K562 (cell line): ENCODE data around the gene ACKR2. TPM values are rescaled to one million over a fixed set of nuclear protein-coding genes. Genes with fewer than 3 reads are reported as not detected.
A peak's percentile ranks its signal among the peaks of the same experiment; 100 is the strongest.

Experiments
- ATAC-seq: fragments of 200-7000 bp; cut with Tn5 transposase; 3 replicates; pipeline ENCODE4 v1.9.1; 2020; ENCODE audit warnings: moderate library complexity
- BruUV-seq: library from RNA; stranded (reverse); fragments of 400-500 nt; replicated peaks from 2 replicates; lab custom pipeline; 2021; lab: Mats Ljungman, UMichigan
- CTCF ChIA-PET: fragments of 300-600 bp; formaldehyde crosslinking; extraction: SDS; loops from one replicate; lab custom pipeline; 2021; ENCODE audit warnings: low intra/inter-chr PET ratio; lab: Yijun Ruan, JAX
- POLR2A ChIA-PET: fragments of 300-600, 350-650 bp; sonication (Branson Sonifier 250); formaldehyde crosslinking; extraction: SDS; loops from one replicate; lab custom pipeline; 2021; ENCODE audit warnings: antibody characterized with exemption, inconsistent platforms; lab: Yijun Ruan, JAX
- DNase-seq, 4 experiments: peaks; one replicate each; pipeline versions ENCODE4 v3.0.0 to v3.0.0-alpha.2; 2011 to 2018; ENCODE audit warnings: low spot score in 3 of 4, mixed read lengths in 3 of 4; ENCODE audit errors: extremely low read depth in 1 of 4
- FAIRE-seq: peaks from 2 replicates; lab custom pipeline; 2011; peaks lifted over from hg19 to GRCh38; lab: Jason Lieb, UNC
- H2AFZ ChIP-seq: 2 replicates; pipeline ENCODE4 v1.6.0; 2011; ENCODE audit warnings: low read depth, low read length, control low read depth, inconsistent platforms
- H3K27ac ChIP-seq: fragments of 200-600 bp; 3 replicates; pipeline ENCODE4 v1.8.0; 2011; ENCODE audit warnings: low read depth, mild to moderate bottlenecking, control low read depth, inconsistent platforms, low read length, moderate library complexity, mixed read lengths; ENCODE audit errors: extremely low read depth
- H3K27me3 ChIP-seq, 2 experiments: fragments of 300-600 bp in 1 of 2; 2 replicates in 1 of 2; 3 replicates in 1 of 2; pipeline versions ENCODE4 v1.6.0 to v1.8.0; 2011; ENCODE audit warnings: inconsistent platforms in 2 of 2, low read length in 2 of 2, mild to moderate bottlenecking in 1 of 2, mixed read lengths in 1 of 2, moderate library complexity in 1 of 2; ENCODE audit not compliant: control insufficient read depth in 2 of 2, insufficient read depth in 2 of 2
- H3K36me3 ChIP-seq: fragments of 300-600 bp; 3 replicates; pipeline ENCODE4 v1.8.0; 2011; ENCODE audit warnings: mild to moderate bottlenecking, low read length, inconsistent platforms; ENCODE audit not compliant: control insufficient read depth, insufficient read depth
- H3K4me1 ChIP-seq, 2 experiments: fragments of 200-600 bp in 1 of 2; replicated peaks in 1 of 2; 2 replicates in 1 of 2; 3 replicates in 1 of 2; pipeline versions ENCODE4 v1.5.1 to v1.8.0; 2011; ENCODE audit warnings: inconsistent platforms in 2 of 2, low read length in 2 of 2, mild to moderate bottlenecking in 1 of 2, mixed read lengths in 1 of 2, moderate library complexity in 1 of 2; ENCODE audit not compliant: control insufficient read depth in 2 of 2, insufficient read depth in 2 of 2
- H3K4me2 ChIP-seq: 2 replicates; pipeline ENCODE4 v1.6.1; 2011; ENCODE audit warnings: low read length, control low read depth, inconsistent platforms, mixed read lengths; ENCODE audit not compliant: insufficient read depth
- H3K4me3 ChIP-seq: fragments of 200-600 bp; sonication (generic), shearing (Covaris generic); 2 replicates; pipeline ENCODE4 v1.5.1; 2016; ENCODE audit warnings: control low read depth, inconsistent platforms
- H3K79me2 ChIP-seq: fragments of 200-600 bp; 3 replicates; pipeline ENCODE4 v1.8.0; 2011; ENCODE audit warnings: low read length, inconsistent platforms; ENCODE audit not compliant: control insufficient read depth, insufficient read depth
- H3K9ac ChIP-seq, 2 experiments: 2 replicates each; pipeline versions ENCODE4 v1.6.0 to v1.6.1; 2011; ENCODE audit warnings: low read depth in 2 of 2, low read length in 2 of 2, control low read depth in 1 of 2, inconsistent platforms in 1 of 2, mild to moderate bottlenecking in 1 of 2, mixed read lengths in 1 of 2; ENCODE audit not compliant: insufficient read depth in 1 of 2
- H3K9me1 ChIP-seq: one replicate; pipeline ENCODE4 v1.6.0; 2011; ENCODE audit warnings: inconsistent platforms, mild to moderate bottlenecking, low read length, moderate library complexity; ENCODE audit not compliant: control insufficient read depth, insufficient read depth
- H3K9me3 ChIP-seq: replicated peaks from 2 replicates; pipeline ENCODE4 v1.5.1; 2011; ENCODE audit warnings: low read depth, low read length, inconsistent platforms; ENCODE audit not compliant: control insufficient read depth, insufficient read depth
- H4K20me1 ChIP-seq: replicated peaks from 2 replicates; pipeline ENCODE4 v1.6.1; 2011; ENCODE audit warnings: low read length, inconsistent platforms, mixed read lengths; ENCODE audit not compliant: control insufficient read depth, insufficient read depth
- ASH1L ChIP-seq: fragments of 450-650 bp; IDR thresholded peaks from 2 replicates; pipeline ENCODE4 v1.6.1; 2018; ENCODE audit warnings: borderline replicate concordance, mild to moderate bottlenecking, low read depth; ENCODE audit not compliant: partially characterized antibody
- DMBX1 ChIP-seq: fragments of 250-450 bp; sonication (Bioruptor Pico); IDR thresholded peaks from 2 replicates; pipeline ENCODE4 v1.8.0; 2022; ENCODE audit warnings: inconsistent platforms, mild to moderate bottlenecking, moderate library complexity, borderline replicate concordance
- DNMT1 ChIP-seq: fragments of 450-650 bp; IDR thresholded peaks from 2 replicates; pipeline ENCODE4 v1.6.1; 2016; ENCODE audit warnings: antibody characterized with exemption, mild to moderate bottlenecking
- PML ChIP-seq: IDR thresholded peaks from 2 replicates; pipeline ENCODE4 v1.6.1; 2012; ENCODE audit warnings: low read length, inconsistent platforms
- RFX1 ChIP-seq: fragments of 450-650 bp; IDR thresholded peaks from 2 replicates; pipeline ENCODE4 v1.6.1; 2016; ENCODE audit warnings: mild to moderate bottlenecking, moderate library complexity
- SNIP1 ChIP-seq: fragments of 450-650 bp; IDR thresholded peaks from 2 replicates; pipeline ENCODE4 v1.7.1; 2017; ENCODE audit warnings: low read depth, mild to moderate bottlenecking
- TAF15 ChIP-seq: fragments of 200-400 bp; formaldehyde crosslinking; IDR thresholded peaks from 2 replicates; pipeline ENCODE4 v1.6.1; 2017; ENCODE audit warnings: mild to moderate bottlenecking, low read depth, low read length, moderate library complexity
- ZNF696 ChIP-seq: fragments of 250-450 bp; sonication (Bioruptor Pico); conservative IDR thresholded peaks from 2 replicates; pipeline ENCODE4 v1.4.0; 2020; ENCODE audit warnings: mild to moderate bottlenecking, moderate library complexity
- ZNF707 ChIP-seq: fragments of 250-450 bp; sonication (Bioruptor Pico); conservative IDR thresholded peaks from 2 replicates; pipeline ENCODE4 v1.8.0; 2022; ENCODE audit warnings: inconsistent platforms, mild to moderate bottlenecking, moderate library complexity
- WGBS: fragments of 100-300 bp; shearing (Covaris generic); methylation state at CpG from one replicate; pipeline ENCODE4 v1.1.6; 2016; ENCODE audit warnings: low coverage, mixed read lengths; ENCODE audit not compliant: insufficient coverage; ENCODE audit errors: missing lambda C conversion rate; 5-methylcytosine and 5-hydroxymethylcytosine counted together
- in situ Hi-C: fragments of 300-500 bp; cut with MboI; formaldehyde crosslinking; loops from 4 replicates; pipeline ENCODE4 v1.15.0; 2018; ENCODE audit warnings: inconsistent platforms, mixed read lengths
- intact Hi-C: fragments of 100-400 bp; cut with micrococcal nuclease; formaldehyde crosslinking; loops from 2 replicates; pipeline ENCODE4 v1.14.2; 2022
- polyA plus RNA-seq, 8 experiments: library from polyadenylated mRNA; depleted of rRNA in 4 of 8; stranded (reverse) in 5 of 8; unstranded in 3 of 8; fragments of >200 nt; fragmentation: Nextera tagmentation in 2 of 8; fragmentation: Illumina TruSeq in 1 of 8; extraction: Ambion mirVana in 2 of 8; extraction: Trizol in 1 of 8; gene quantifications; 2 replicates each; pipeline versions ENCODE4 v1.2.1 to v1.2.3, GENCODE V29; 2011 to 2014; ENCODE audit warnings: inconsistent platforms in 1 of 8, missing spikeins in 1 of 8
- total RNA-seq, 7 experiments: library from RNA; depleted of rRNA in 6 of 7; stranded (reverse); fragments of >200 nt in 6 of 7; fragmentation: Illumina TruSeq in 2 of 7; extraction: Trizol in 2 of 7; gene quantifications; 2 replicates each; pipeline versions ENCODE4 v1.2.1 to v1.2.3, GENCODE V29; 2011 to 2021; ENCODE audit warnings: low replicate concordance in 1 of 7
- TF ChIP-seq, protein P1 (sequence below): fragments of 450-650 bp; formaldehyde crosslinking; IDR thresholded peaks from 2 replicates; pipeline ENCODE4 v1.4.0; 2020; ENCODE audit warnings: mild to moderate bottlenecking, moderate library complexity
- TF ChIP-seq, protein P2 (sequence below): IDR thresholded peaks from 2 replicates; pipeline ENCODE4 v1.6.1; 2016; ENCODE audit warnings: missing genetic modification characterization, missing compliant biosample characterization
- TF ChIP-seq, protein P3 (sequence below), 2 experiments: fragments of 450-650 bp in 1 of 2; IDR thresholded peaks; 2 replicates each; pipeline ENCODE4 v1.6.1; 2011 to 2017; ENCODE audit warnings: low read depth in 2 of 2, antibody characterized with exemption in 1 of 2, borderline replicate concordance in 1 of 2, low read length in 1 of 2, mild to moderate bottlenecking in 1 of 2, mixed read lengths in 1 of 2; ENCODE audit not compliant: control insufficient read depth in 1 of 2

The ACKR2 gene
- total and polyA plus RNA-seq, 9 of the 15 experiments (the other 6 are each of a cell fraction or from before 2014, with no cell fraction given), result 0.03 to 0.69 (median 0.25) TPM; not detected in 1

DNA sequence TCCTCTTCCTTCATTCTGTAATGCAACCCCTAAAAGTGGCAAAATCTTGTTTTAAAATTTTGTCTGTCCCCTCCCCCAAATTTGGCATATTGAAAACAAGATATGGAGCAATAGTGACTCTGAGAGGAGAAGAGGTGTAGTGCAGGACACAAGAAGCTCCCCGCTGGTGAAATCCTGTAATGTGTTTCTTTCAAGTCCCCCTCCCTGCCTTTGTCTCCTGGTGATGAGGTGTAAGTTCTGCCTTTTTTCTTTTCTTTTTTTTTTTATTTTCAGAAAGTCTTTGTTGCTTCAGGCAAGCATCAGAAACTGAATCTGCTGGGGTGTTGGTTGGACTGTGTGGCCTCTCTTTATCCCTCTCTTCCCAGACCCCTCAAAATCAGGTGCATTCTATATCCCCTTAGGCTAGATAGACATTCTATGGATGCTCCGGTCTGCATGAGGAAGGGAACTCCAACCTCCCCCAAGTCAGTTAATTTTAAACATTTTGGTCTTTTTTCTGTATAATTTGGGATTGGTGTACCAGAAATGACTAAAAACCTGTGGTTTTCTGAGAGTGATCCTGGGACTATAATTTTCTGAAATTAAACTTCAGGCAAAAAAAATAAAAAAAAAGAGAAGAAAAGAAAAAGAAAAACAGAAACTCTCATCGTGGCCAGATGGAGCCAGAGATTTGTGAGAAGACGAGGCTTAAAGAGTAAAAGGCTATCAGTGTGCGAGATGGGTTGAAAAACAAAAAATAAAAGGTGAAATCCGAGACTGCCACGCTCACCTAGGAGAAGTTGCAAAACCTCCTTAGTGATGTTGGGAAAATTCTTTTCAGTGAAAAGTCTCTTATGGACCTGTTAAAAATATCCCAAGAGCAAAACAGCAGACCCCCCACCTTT lies 21.4 kb downstream of the ACKR2 start (continued):
- TF ChIP-seq, protein P1, sequence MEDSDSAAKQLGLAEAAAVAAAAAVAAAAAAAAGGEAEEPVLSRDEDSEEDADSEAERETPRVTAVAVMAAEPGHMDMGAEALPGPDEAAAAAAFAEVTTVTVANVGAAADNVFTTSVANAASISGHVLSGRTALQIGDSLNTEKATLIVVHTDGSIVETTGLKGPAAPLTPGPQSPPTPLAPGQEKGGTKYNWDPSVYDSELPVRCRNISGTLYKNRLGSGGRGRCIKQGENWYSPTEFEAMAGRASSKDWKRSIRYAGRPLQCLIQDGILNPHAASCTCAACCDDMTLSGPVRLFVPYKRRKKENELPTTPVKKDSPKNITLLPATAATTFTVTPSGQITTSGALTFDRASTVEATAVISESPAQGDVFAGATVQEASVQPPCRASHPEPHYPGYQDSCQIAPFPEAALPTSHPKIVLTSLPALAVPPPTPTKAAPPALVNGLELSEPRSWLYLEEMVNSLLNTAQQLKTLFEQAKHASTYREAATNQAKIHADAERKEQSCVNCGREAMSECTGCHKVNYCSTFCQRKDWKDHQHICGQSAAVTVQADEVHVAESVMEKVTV (CRISPR knock-in tag), result peak; percentile 74
- TF ChIP-seq ZNF707 (CRISPR knock-in tag) (no peak), DMBX1 (CRISPR knock-in tag) (no peak), PML (no peak)

DNA sequence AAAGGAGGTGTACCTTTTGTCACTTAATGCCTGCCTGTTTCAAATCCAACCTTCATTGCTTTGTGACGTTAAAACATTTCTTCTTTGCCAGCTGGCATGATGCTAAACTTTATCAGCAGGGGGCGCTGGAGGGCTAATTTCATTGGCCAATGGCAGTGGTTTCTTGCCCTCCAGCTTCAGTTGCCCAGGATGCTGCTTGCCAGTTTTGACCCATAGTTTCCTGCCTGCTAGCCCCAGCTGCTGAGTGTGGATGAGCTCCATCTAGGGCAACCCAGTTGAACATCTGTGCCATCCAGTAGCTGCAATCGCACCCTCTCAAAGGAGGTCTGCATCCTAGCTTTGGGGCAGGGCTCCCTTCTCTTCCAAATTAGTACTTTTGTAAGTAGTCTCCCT lies 22.1 kb downstream of the ACKR2 start:
- DNase-seq, result peak; percentile 69 to 83 (median 75)
- WGBS, result 23% methylated on average over 3 of the region's 3 CpGs
- no peaks in the 10 kb centered on the region; a peak in 1 of 5 replicates for H3K27me3 ChIP-seq
- FAIRE-seq, result peak; percentile 87
- intact Hi-C loops (loop anchor here (1.0 to 10.0 kb wide), 4 partner anchors 50 to 329 kb away; partner anchors contain the start of gene VIPR1), in situ Hi-C loops (no loop called here)
- H2AFZ ChIP-seq, result no peak overlapping the region
- no peak overlapping the region for H3K4me3 ChIP-seq
- H3K9me3 ChIP-seq, result no peaks in the 10 kb centered on the region
- POLR2A ChIA-PET, result interaction anchor here (0.6 to 2.1 kb wide), 10 partner anchors 9 to 389 kb away, joined by 3 to 6 read pairs (median 4); partner anchors contain the start of gene SS18L2
- no peaks in the 10 kb centered on the region for H3K9me1 ChIP-seq
- H3K4me2 ChIP-seq, result no peak overlapping the region
- H4K20me1 ChIP-seq, result no peaks in the 10 kb centered on the region
- H3K27ac ChIP-seq, result no peak overlapping the region
- peak; percentile 87 for ATAC-seq
- CTCF ChIA-PET, result interaction anchor here (0.6 to 4.5 kb wide), 6 partner anchors 11 to 1235 kb away, joined by 3 to 61 read pairs (median 5); partner anchors contain the start of gene ABHD5
- H3K4me1 ChIP-seq, result peaks cover 6 to 9% of the 10 kb centered on the region in 2 experiments; a peak in 4 of 5 replicates
- no peaks in the 10 kb centered on the region for H3K79me2 ChIP-seq
- H3K9ac ChIP-seq, result no peak overlapping the region
- no TSS peak for BruUV-seq
- no peaks in the 10 kb centered on the region for H3K36me3 ChIP-seq
- TF ChIP-seq RFX1 (no peak), ZNF696 (no peak), SNIP1 (no peak), TAF15 (no peak), DNMT1 (no peak), ASH1L (no peak)
- TF ChIP-seq, protein P2, sequence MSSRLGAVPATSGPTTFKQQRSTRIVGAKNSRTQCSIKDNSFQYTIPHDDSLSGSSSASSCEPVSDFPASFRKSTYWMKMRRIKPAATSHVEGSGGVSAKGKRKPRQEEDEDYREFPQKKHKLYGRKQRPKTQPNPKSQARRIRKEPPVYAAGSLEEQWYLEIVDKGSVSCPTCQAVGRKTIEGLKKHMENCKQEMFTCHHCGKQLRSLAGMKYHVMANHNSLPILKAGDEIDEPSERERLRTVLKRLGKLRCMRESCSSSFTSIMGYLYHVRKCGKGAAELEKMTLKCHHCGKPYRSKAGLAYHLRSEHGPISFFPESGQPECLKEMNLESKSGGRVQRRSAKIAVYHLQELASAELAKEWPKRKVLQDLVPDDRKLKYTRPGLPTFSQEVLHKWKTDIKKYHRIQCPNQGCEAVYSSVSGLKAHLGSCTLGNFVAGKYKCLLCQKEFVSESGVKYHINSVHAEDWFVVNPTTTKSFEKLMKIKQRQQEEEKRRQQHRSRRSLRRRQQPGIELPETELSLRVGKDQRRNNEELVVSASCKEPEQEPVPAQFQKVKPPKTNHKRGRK (tag), result peak; percentile 15; the same call in 1 of the 2 replicates
- TF ChIP-seq, protein P3, sequence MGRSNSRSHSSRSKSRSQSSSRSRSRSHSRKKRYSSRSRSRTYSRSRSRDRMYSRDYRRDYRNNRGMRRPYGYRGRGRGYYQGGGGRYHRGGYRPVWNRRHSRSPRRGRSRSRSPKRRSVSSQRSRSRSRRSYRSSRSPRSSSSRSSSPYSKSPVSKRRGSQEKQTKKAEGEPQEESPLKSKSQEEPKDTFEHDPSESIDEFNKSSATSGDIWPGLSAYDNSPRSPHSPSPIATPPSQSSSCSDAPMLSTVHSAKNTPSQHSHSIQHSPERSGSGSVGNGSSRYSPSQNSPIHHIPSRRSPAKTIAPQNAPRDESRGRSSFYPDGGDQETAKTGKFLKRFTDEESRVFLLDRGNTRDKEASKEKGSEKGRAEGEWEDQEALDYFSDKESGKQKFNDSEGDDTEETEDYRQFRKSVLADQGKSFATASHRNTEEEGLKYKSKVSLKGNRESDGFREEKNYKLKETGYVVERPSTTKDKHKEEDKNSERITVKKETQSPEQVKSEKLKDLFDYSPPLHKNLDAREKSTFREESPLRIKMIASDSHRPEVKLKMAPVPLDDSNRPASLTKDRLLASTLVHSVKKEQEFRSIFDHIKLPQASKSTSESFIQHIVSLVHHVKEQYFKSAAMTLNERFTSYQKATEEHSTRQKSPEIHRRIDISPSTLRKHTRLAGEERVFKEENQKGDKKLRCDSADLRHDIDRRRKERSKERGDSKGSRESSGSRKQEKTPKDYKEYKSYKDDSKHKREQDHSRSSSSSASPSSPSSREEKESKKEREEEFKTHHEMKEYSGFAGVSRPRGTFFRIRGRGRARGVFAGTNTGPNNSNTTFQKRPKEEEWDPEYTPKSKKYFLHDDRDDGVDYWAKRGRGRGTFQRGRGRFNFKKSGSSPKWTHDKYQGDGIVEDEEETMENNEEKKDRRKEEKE (IDR thresholded peaks at IDR 0.05; ENCODE audit: borderline replicate concordance in 1 of 2, control insufficient read depth in 1 of 2, low read depth in 2 of 2, low read length in 1 of 2), result no peak
